Neural cell (in vitro differentiated cells): ENCODE results near the gene VAV2. TPM values are rescaled to one million over a fixed set of nuclear protein-coding genes. Genes with fewer than 3 reads are reported as not detected.

ENCODE experiments used
- H2AFZ ChIP-seq: fragments of 200-600, 300-800 bp; sonication (generic), shearing (Covaris generic); 2 replicates; pipeline ENCODE4 v1.6.0; 2014; ENCODE audit warnings: low read depth, mild to moderate bottlenecking, antibody characterized with exemption, low read length, moderate library complexity
- H3F3A ChIP-seq: fragments of 200-600 bp; shearing (Covaris generic); 2 replicates; pipeline ENCODE4 v1.6.1; 2016; ENCODE audit warnings: mild to moderate bottlenecking, moderate library complexity, mixed read lengths, antibody characterized with exemption, low read length; ENCODE audit not compliant: insufficient read depth, poor library complexity, severe bottlenecking
- H3K27ac ChIP-seq: fragments of 200-600, 300-800 bp; sonication (generic), shearing (Covaris generic); 2 replicates; pipeline ENCODE4 v1.5.1; 2014; ENCODE audit warnings: mild to moderate bottlenecking, low read length, moderate library complexity
- H3K27me3 ChIP-seq: fragments of 300-800, 200-600 bp; sonication (generic), shearing (Covaris generic); 2 replicates; pipeline ENCODE4 v1.6.0; 2014; ENCODE audit warnings: mild to moderate bottlenecking, low read depth, low read length, moderate library complexity; ENCODE audit not compliant: insufficient read depth
- H3K36me3 ChIP-seq: fragments of 300-800, 200-600 bp; sonication (generic), shearing (Covaris generic); 2 replicates; pipeline ENCODE4 v1.5.1; 2014; ENCODE audit warnings: mild to moderate bottlenecking, antibody characterized with exemption, low read length, moderate library complexity; ENCODE audit not compliant: insufficient read depth
- H3K4me2 ChIP-seq: fragments of 300-800, 200-600 bp; sonication (generic), shearing (Covaris generic); 2 replicates; pipeline ENCODE4 v1.6.0; 2014; ENCODE audit warnings: mild to moderate bottlenecking, low read length
- H3K4me3 ChIP-seq: fragments of 300-800, 200-600 bp; sonication (generic), shearing (Covaris generic); 2 replicates; pipeline ENCODE4 v1.5.1; 2014; ENCODE audit warnings: mild to moderate bottlenecking, low read length, moderate library complexity
- H3K79me2 ChIP-seq: fragments of 200-600 bp; shearing (Covaris generic); replicated peaks from 2 replicates; pipeline ENCODE4 v1.6.0; 2014; ENCODE audit warnings: mild to moderate bottlenecking, low read length, moderate library complexity; ENCODE audit not compliant: insufficient read depth
- H3K9ac ChIP-seq: fragments of 300-800, 200-600 bp; sonication (generic), shearing (Covaris generic); 2 replicates; pipeline ENCODE4 v1.6.1; 2016; ENCODE audit warnings: mild to moderate bottlenecking, low read length, mixed read lengths
- H3K9me2 ChIP-seq: fragments of 200-600 bp; shearing (Covaris generic); 2 replicates; pipeline ENCODE4 v1.6.1; 2016; ENCODE audit warnings: mild to moderate bottlenecking, low read length, mixed read lengths; ENCODE audit not compliant: insufficient read depth
- H3K9me3 ChIP-seq: fragments of 200-600, 300-800 bp; sonication (generic), shearing (Covaris generic); 2 replicates; pipeline ENCODE4 v1.6.1; 2016; ENCODE audit warnings: mild to moderate bottlenecking, mixed run types, low read length, moderate library complexity, mixed read lengths
- H4K20me1 ChIP-seq: fragments of 200-600 bp; shearing (Covaris generic); 2 replicates; pipeline ENCODE4 v1.6.1; 2016; ENCODE audit warnings: mild to moderate bottlenecking, mixed run types; ENCODE audit not compliant: insufficient read depth
- CTCF ChIP-seq: fragments of 450-650 bp; IDR thresholded peaks from 2 replicates; pipeline ENCODE4 v1.5.1; 2014; ENCODE audit warnings: antibody characterized with exemption, mild to moderate bottlenecking, moderate library complexity; ENCODE audit not compliant: poor library complexity, severe bottlenecking
- EP300 ChIP-seq: fragments of 450-650 bp; conservative IDR thresholded peaks from 2 replicates; pipeline ENCODE4 v1.6.1; 2014; ENCODE audit warnings: antibody characterized with exemption, mild to moderate bottlenecking, moderate library complexity; ENCODE audit not compliant: poor library complexity, severe bottlenecking
- EZH2 ChIP-seq: fragments of 200-600, 300-800 bp; shearing (Covaris generic), sonication (generic); IDR thresholded peaks from 2 replicates; pipeline ENCODE4 v1.6.1; 2014; ENCODE audit warnings: antibody characterized with exemption, low read length, borderline replicate concordance, mild to moderate bottlenecking; ENCODE audit not compliant: insufficient read depth, poor library complexity, severe bottlenecking
- MXI1 ChIP-seq: fragments of 450-650 bp; conservative IDR thresholded peaks from 2 replicates; pipeline ENCODE4 v1.6.1; 2014; ENCODE audit warnings: antibody characterized with exemption, mild to moderate bottlenecking; ENCODE audit not compliant: poor library complexity, severe bottlenecking
- POLR2AphosphoS5 ChIP-seq: IDR thresholded peaks from 2 replicates; pipeline ENCODE4 v1.6.1; 2012
- RAD21 ChIP-seq: fragments of 450-650 bp; conservative IDR thresholded peaks from 2 replicates; pipeline ENCODE4 v1.6.1; 2014; ENCODE audit warnings: antibody characterized with exemption, mild to moderate bottlenecking, moderate library complexity
- REST ChIP-seq: IDR thresholded peaks from 2 replicates; pipeline ENCODE4 v1.6.1; 2012; ENCODE audit warnings: borderline replicate concordance
- SMC3 ChIP-seq: fragments of 450-650 bp; conservative IDR thresholded peaks from 2 replicates; pipeline ENCODE4 v1.6.1; 2014; ENCODE audit warnings: antibody characterized with exemption, mild to moderate bottlenecking, moderate library complexity; ENCODE audit not compliant: poor library complexity
- TAF1 ChIP-seq: IDR thresholded peaks from 2 replicates; pipeline ENCODE4 v1.6.1; 2012; ENCODE audit warnings: low read depth
- polyA plus RNA-seq: library from polyadenylated mRNA; depleted of rRNA; stranded (reverse); fragments of >200 nt; gene quantifications from 2 replicates; pipeline ENCODE4 v1.2.3, GENCODE V29; 2014

VAV2 gene
- polyA plus RNA-seq, 1 donor from 2014 or later, result 35.2 TPM

- H3K9ac ChIP-seq, result no peak overlapping the region
- H2AFZ ChIP-seq, result no peak overlapping the region
- H3F3A ChIP-seq, result no peaks in the 10 kb centered on the region
- H3K4me2 ChIP-seq, result no peak overlapping the region
- H3K4me3 ChIP-seq, result no peak overlapping the region
- TF ChIP-seq SMC3 (no peak), REST (no peak), TAF1 (no peak), POLR2AphosphoS5 (no peak), MXI1 (no peak), RAD21 (no peak), CTCF (no peak), EZH2 (no peak), EP300 (no peak)
- H3K27me3 ChIP-seq, result no peaks in the 10 kb centered on the region
- H3K27ac ChIP-seq, result no peak overlapping the region
- no peaks in the 10 kb centered on the region for H4K20me1 ChIP-seq
- H3K79me2 ChIP-seq, result no peaks in the 10 kb centered on the region
- no peaks in the 10 kb centered on the region for H3K9me3 ChIP-seq
- no peaks in the 10 kb centered on the region for H3K9me2 ChIP-seq
- no peaks in the 10 kb centered on the region for H3K36me3 ChIP-seq
Observed at GRCh38 chr9:133841167-133841812, 150.8 kb downstream of the VAV2 start.

- H3K27me3 ChIP-seq, result no peaks in the 10 kb centered on the region
- H3K27ac ChIP-seq, result no peak overlapping the region
- no peaks in the 10 kb centered on the region for H3K36me3 ChIP-seq
- H3K9me3 ChIP-seq, result no peaks in the 10 kb centered on the region
- H3K4me3 ChIP-seq, result no peak overlapping the region
- H4K20me1 ChIP-seq, result no peaks in the 10 kb centered on the region
- H2AFZ ChIP-seq, result no peak overlapping the region
- H3K9ac ChIP-seq, result no peak overlapping the region
- no peaks in the 10 kb centered on the region for H3F3A ChIP-seq
- no peaks in the 10 kb centered on the region for H3K9me2 ChIP-seq
- H3K79me2 ChIP-seq, result no peaks in the 10 kb centered on the region
- no peak overlapping the region for H3K4me2 ChIP-seq
- TF ChIP-seq CTCF, result no peak
- TF ChIP-seq MXI1, result no peak
- no peak for TF ChIP-seq RAD21
- TF ChIP-seq EZH2, result no peak
- no peak for TF ChIP-seq EP300
- TF ChIP-seq POLR2AphosphoS5, result no peak
- TF ChIP-seq REST, result no peak
- no peak for TF ChIP-seq SMC3
- no peak for TF ChIP-seq TAF1
Observed at GRCh38 chr9:133839822-133840329, 152.2 kb downstream of the VAV2 start.
